G401 (cell line): ENCODE results near the gene DHRS9. TPM values are rescaled to one million over a fixed set of nuclear protein-coding genes. Genes with fewer than 3 reads are reported as not detected.

Experiments used
- DNase-seq: peaks from one replicate; pipeline ENCODE4 v3.0.0-alpha.2; 2015; ENCODE audit warnings: low spot score
- in situ Hi-C: cut with HindIII; loops from 2 replicates; pipeline ENCODE4 v1.10.0; 2016; ENCODE audit warnings: low sequenced_read_pairs, mixed read lengths
- total RNA-seq: library from RNA; depleted of rRNA; stranded (reverse); fragments of >200 nt; shearing (Covaris generic); gene quantifications from 2 replicates; pipeline ENCODE4 v1.2.3, GENCODE V29; 2014

DHRS9 gene
- total RNA-seq, 1 experiment from 2014 or later: not detected

DNA sequence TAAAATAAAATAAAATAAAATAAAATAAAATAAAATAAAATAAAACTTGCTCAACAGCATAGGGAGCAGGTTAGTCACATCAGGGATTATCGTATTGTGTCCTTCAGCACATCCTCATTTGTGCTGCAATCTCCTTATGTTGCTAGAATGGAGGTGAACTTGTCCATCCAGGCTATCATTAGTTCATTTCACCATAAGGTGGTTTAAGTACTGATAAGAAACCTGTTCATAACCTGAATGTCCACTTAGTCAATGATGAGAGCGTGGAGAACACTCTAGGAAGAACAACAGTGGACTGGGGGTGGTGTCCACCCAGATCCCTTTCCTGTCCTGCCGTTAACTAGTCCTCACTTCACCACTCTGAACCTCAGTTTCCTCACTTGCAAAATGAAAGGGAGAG is 21.9 kb downstream of the DHRS9 start:
- in situ Hi-C loops: no loop called here
- DNase-seq: no peak

DNA sequence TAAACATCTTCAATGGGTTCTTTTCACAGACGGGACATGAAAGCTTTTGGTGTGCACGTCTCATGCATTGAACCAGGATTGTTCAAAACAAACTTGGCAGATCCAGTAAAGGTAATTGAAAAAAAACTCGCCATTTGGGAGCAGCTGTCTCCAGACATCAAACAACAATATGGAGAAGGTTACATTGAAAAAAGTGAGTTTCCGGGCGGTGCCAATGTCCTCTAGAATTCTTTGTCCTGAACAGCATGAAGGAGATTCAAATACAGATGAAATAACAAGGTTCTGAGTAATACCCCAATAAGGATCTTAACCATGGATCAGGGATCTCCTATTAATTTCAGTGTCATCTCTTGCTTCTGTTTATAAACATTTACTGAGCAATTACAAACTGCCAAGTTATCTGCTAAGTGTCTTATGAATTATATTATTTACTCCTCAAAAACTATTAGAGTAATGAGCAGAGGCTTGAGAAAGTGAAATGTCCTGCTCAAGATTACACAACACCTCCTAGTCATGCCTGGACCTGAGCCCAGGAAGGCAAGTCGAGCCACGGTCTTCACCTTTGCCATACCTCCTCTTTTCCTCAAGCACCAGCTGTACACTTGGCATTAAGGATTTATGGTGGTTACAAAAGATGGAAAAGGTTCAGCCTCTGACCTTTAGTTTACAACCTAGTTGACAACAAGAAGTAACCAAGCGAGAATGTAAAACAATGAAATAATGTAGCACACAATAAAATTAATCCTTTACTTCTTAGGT is 22.6 kb downstream of the DHRS9 start:
- DNase-seq: no peak
- in situ Hi-C loops: no loop called here

GRCh38 chr2:169093535-169093934 is 24.2 kb downstream of the DHRS9 start:
- in situ Hi-C loops: no loop called here
- no peak for DNase-seq

DNA sequence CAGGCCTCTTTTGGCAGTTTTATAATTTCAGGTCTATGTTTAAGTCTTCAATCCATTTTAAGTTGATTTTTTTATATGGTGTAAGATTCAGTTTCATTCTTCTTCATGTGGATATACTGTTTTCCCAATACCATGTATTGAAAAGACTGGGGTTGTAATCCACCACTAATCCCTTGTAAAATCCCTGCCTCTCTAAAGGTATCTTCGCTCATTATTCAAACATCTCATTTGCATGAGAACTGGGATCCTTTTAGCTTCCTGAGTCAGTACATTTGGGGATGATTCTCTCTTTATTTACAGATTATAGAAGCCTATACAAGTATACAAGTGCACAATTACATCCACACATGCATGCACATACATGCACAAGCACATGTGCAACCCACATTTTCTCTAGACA is 25.3 kb downstream of the DHRS9 start:
- in situ Hi-C loops: no loop called here
- DNase-seq: no peak

DNA sequence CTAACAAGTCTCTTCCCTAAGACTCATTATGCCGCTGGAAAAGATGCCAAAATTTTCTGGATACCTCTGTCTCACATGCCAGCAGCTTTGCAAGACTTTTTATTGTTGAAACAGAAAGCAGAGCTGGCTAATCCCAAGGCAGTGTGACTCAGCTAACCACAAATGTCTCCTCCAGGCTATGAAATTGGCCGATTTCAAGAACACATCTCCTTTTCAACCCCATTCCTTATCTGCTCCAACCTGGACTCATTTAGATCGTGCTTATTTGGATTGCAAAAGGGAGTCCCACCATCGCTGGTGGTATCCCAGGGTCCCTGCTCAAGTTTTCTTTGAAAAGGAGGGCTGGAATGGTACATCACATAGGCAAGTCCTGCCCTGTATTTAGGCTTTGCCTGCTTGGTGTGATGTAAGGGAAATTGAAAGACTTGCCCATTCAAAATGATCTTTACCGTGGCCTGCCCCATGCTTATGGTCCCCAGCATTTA is 26.3 kb downstream of the DHRS9 start:
- no peak for DNase-seq
- in situ Hi-C loops: no loop called here

DNA sequence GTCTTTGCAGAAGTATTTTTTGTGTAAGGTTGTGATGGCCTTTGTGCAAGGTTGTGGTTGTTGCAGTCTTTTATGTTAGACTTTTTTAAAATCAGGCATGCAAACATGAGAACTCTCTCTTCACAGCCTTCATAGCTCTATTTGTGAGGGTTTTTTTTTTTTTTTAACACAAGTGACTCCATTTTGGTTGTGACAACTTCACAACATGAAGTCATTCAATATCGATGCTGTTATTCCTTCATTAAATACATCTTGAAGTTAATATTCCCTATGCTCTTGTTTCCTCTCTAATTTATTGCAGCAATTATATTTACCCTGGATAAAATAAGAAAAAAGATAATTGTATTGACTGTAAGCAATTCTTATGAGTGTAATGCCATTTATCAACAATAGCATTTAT is 35.5 kb downstream of the DHRS9 start:
- no peak for DNase-seq
- in situ Hi-C loops: no loop called here

GRCh38 chr2:169105476-169105875 is 36.1 kb downstream of the DHRS9 start:
- no peak for DNase-seq
- in situ Hi-C loops: no loop called here

- DNase-seq: no peak
- in situ Hi-C loops: no loop called here
Measured at GRCh38 chr2:169106134-169106533, 36.8 kb downstream of the DHRS9 start.

- in situ Hi-C loops: no loop called here
- no peak for DNase-seq
Measured at GRCh38 chr2:169106563-169107545, 37.5 kb downstream of the DHRS9 start.

DNA sequence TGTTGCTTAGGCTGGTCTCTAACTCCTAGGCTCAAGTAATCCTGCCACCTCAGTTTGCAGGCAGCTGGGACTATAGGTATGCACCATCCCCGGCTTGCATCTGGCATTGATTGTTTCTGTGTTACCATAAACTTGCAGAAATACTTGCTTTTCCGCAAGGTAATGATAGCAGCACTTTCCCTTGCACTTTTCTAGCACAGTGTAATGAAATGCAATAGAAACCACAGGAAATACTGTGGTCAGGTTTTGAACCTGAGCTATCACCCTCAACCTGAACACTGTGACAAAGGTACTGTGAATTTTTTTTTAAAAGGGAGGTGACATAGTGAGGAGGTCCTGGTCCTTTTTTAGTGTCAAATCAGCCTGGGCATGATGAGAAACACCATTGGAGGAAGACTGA is 38.3 kb downstream of the DHRS9 start:
- DNase-seq: no peak
- in situ Hi-C loops: no loop called here

DNA sequence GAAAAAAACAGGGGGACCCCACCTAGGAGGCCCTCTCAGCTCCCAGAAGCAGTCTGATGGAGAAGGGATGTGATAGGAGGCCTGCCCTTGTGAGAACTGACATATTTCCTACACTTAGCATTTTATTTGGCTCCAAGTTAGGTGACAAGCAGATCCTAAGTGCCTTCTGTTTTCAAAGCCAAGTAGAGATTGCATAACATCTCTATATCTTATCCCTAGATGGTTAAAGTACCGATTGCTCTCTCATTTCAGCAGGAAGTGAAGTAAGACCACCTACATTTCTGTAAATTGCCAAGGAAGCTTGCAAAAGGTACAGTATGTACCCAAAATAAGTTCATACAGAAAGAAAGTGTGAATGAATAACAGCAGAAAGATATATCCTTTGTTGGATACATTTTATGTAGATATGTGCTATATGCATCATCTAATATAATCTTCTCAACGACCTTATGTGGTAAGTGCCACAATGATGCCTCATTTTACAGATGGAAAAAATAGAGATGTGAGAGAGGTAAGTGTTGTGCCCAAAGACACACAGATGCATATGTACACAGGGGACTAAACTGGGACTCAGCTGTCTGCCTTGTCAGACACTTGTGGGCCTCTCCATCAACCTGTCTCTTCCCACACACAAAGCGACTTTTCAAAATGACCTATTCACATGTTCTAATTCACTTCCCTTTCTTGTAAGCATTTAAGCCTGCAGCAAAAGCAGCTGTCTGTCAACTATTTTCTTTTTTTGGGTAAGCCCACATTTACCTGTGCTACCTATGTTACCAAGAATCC is 38.9 kb downstream of the DHRS9 start:
- DNase-seq: no peak
- in situ Hi-C loops: no loop called here

DNA sequence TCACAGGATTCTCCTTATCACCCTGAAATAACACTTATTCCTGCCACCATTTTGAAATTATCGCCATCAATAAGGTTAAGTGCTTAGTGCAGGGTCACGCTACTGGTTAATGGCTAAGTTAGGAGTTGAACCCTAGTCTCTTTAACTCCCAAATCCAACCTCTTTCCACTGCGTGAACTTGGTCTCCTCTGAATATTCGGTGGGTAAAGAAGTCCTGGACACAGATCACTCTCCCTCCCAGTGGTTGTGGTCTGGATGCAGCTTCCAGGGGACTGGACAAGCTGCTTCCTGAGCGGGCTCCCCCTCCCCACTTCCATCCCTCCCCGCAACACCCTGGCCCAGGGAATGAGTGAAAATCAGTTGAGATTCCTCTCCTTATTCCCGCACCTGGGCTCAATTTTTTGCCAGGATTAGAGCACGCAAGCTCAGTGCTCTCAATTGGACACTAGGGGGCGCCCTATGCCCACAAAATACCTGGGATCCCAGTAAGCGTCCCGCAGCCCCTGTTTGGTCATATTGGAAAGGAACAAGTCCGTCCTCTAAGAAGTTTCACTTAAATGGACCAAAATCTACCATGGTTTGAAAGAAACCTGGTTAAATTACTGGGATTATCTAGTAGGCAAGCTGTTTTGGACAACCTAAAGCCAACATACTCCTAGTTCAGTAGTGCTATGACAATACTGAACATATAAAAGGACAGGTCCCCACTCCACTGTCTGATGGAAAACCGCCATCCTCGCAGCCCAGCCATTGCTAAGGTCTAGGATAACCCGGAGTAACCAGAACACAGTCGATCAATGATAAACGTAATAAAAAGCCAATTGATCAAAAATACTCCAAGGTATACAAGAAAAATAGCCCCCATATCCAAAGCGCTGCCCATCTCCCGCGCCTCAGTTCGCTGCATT is 40.4 kb downstream of the DHRS9 start:
- DNase-seq: peak; percentile 81
- in situ Hi-C loops: no loop called here

DNA sequence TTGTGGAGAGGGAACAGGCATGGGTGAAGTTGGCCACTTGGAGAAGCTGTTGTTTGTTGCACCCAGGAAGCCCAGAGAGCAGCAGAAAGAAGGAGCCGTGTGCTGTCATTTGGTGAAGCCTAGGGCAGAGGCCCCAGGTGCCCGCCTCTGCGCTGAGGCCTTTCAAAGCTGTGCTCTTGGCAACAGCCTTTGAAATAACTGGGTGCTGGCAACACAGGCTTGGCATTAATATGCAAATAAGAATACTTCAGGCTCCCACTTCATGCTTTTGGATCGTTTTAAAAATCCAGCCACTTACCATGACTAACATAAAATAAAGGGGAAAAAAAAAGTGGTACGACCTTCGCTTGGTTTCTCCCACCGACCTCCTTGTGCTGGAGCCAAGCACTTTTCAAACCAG is 41.1 kb downstream of the DHRS9 start:
- in situ Hi-C loops: no loop called here

GRCh38 chr2:169110916-169111315 is 41.6 kb downstream of the DHRS9 start:
- in situ Hi-C loops: no loop called here
- DNase-seq: no peak

More for the DNA sequence above, 41.1 kb downstream of the DHRS9 start:
- no peak for DNase-seq

- no peak for DNase-seq
- in situ Hi-C loops: no loop called here
Measured at GRCh38 chr2:169112841-169113240, 43.5 kb downstream of the DHRS9 start.

DNA sequence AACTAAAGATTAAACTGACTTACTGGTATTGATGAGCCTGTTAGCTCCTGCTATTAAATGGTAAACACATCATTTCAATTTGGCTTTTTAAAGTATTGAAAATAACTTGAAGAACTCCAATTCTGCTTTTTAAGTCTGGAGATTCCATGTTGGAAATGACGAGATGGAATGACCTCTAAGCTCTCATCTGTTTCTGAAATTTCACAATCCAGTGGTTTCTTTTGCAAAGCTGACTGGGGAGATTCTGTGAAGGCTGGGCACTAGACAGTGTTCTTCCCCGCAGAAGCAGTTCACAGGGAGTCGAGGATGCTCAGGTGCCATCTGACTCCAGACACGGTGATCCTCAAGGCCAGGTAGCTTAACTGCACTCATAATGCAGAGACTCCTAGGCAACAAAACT is 44.7 kb downstream of the DHRS9 start:
- in situ Hi-C loops: no loop called here
- no peak for DNase-seq

DNA sequence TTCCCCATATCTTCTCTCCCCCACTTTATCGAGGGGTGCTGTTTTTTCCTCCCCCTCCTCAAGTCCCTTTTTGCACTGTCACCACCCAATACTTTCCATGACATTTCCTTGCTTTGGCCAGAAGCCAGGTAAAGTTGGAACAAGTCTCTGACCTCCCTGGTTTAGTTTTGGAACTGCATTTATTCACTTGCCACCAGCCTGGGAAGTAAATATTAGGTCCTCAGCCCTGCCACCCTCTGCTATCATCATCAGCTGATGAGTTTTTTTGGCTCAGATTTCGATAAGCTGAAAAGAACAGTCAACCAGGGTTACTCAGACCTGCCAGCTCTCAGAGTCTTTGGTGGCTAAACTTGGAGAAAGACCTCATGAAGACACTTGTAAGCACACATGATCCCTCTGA is 47.0 kb downstream of the DHRS9 start:
- DNase-seq: no peak
- in situ Hi-C loops: no loop called here

DNA sequence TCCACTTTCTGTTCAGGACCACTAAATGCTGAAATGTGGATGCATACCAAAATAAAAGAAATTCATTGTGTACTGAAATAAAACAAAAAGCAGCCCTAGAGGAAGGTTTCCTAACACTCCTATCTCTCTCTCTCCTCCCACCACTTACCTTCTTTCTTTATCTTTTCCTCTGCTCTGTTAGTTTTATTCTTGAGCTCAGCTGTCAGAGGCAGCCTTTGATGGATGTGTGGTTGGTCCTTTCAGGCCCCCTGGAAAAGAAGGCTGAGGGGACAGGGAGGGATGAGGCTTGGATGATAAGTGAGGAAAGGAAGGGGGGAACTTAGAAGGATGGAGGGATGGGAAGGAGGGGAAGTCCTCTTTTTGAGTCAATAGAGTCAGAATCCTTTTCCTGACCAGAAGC is 47.6 kb downstream of the DHRS9 start:
- in situ Hi-C loops: no loop called here
- DNase-seq: no peak

DNA sequence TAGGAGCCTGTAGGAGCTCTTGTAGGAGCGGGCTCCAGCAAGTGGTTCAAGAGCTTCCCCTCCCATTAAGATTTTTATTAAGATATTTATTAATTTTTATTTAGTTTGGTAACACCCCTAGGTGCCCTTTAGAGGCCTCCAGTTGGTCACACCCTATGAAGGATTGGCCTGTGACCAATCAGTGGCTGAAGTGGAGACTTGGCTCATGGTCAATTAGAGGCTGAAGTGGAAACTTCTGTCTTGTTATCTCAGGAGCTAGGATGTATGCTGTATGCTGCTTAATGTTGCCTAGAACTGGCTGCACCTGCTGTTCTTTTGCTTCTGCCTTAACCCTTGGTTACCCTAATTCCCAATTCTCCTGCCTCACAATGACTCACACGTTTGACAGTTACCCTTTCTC is 48.7 kb downstream of the DHRS9 start:
- DNase-seq: no peak
- in situ Hi-C loops: no loop called here
